GM18508 (cell line): Measurements from ENCODE around the gene CCNY.

Experiments
- ATAC-seq: cut with Tn5 transposase; IDR thresholded peaks from one replicate; pipeline ENCODE4 v1.9.1; 2021; ENCODE audit warnings: moderate number of reproducible peaks; ENCODE audit not compliant: insufficient read depth, unreplicated experiment

CCNY gene

DNA sequence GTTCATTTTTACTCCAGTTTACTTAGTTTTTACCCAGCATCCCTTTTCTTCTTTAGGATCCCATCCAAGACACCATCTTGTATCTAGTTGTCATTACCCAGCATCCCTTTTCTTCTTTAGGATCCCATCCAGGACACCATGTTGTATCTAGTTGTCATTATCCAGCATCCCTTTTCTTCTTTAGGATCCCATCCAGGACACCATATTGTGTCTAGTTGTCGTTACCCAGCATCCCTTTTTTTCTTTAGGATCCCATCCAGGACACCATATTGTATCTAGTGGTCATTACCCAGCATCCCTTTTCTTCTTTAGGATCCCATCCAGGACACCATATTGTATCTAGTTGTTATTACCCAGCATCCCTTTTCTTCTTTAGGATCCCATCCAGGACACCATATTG lies 205.4 kb downstream of the CCNY start:
- ATAC-seq, result no peak

DNA sequence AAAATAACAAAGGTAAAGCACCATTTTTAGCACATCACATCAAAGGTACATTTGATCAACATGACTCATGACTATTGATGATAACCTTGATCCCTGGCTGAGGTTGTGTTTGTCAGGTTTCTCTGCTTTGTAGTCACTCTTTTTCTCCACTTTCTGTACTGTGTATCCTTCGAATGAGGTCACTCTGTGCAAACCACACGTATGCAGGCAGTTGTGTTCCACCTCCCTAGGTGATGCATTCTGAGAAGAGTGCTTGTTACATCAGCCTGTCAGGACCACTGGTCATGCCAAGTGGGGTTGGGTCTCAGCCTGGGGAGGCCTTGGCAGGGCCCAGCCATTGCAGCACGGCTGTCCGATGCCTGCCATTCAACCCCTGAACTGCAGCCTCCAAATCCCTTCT lies 206.0 kb downstream of the CCNY start:
- ATAC-seq, result no peak

DNA sequence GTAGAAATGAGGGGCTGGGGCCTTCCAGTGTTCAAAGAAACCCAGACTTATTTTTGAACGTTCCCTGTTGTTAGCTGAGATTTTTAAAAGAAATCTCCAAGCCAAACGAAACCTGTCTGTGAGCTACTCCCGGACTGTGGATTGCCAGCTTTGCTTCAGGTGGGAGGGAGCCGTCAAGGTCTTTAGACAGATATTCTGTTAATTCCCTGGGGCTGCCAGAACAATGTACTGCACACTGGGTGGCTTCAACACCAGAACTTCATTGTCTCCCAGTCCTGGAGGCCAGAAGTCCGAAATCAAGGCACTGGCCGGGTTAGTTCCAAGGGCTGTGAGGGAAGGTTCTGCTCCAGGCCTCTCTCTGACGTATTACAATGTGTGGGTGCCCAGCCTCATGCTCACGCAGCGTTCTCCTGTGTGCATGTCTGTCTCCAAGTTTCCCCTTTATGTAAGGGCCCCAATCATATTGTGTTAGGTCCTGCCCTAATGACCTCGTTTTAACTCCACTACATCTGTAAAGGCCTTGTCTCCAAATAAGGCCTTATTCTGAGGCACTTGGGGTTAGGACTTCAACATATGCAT lies 208.9 kb downstream of the CCNY start:
- no peak for ATAC-seq

DNA sequence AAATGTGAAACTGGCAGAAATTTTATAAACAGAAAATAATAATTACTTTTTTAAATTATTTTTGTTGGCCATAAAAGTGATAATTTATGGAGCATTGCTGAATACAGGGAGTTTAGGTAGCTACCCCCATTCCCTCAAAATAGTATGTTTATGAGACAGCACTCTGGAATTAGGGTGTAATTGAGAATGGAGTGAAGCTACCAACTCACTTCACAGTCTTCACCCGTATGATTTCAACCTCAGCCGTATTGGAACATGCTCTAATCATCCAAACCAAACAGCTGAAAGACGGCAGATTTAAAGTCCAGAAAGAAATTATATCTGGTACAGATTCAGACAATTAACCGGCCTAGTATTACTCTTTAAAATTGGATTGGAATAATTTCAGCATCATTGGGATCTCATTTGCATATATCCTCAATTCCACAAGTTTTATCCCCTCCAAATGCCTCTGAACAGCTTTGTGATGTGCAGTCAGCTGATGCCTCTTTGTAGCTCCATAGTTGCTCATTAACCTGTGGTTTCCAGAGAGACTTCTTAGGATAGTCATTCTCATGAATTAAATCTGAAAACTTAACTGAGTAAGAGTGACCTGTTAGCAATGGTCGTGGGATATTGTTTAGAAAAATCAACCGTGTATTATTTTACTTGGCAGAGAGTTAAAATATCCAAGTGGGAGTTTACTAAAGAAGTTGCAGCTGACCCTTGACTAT lies 209.7 kb downstream of the CCNY start:
- peak; percentile 76 for ATAC-seq

DNA sequence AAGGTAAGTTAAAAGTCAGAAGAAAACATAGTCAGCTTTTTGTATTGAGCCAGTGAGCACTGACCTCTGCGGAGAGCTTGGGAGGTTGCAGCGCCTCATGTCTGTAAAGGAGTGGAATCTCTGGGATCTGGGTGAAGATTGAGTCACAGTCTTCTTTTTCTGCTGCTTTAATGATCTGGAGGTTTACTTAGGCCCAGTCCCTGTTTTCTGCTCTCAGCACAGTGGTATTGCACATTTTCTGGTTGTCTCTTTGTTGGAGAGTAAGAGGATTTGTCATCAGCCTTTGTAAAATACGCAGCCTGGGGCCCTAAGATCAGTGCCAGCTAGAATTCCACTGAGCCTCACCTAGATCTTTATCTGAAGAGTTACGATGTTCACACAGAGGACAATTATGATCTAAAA lies 210.5 kb downstream of the CCNY start:
- no peak for ATAC-seq

DNA sequence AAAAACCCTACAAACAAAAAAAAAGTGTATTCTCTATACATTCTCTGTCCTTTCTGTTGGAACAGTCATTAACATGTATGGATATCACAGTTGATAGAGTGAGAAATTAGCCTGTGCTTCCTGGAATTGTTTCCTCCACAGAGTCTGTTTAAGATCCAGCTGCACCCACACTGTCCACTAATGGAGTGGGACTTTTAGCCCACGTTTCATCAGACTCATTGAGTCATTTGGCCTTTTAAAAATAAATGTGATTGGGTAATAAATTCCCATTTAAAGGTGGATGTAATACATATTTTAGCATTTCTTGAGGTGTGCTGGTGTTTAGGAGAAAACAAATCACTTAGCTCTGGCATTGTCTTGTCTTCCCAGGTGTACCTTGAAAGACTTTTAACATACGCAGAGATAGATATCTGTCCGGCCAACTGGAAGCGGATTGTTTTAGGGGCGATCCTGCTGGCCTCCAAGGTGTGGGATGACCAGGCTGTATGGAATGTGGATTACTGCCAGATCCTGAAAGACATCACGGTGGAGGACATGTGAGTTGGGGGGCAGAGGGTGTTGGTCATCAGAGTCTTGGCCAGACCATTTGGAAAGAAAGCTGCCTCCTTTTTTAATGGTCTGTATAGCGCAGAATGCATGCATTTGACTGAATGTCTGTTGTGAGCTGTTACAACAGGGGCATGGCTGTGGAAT lies 216.5 kb downstream of the CCNY start:
- ATAC-seq, result no peak

DNA sequence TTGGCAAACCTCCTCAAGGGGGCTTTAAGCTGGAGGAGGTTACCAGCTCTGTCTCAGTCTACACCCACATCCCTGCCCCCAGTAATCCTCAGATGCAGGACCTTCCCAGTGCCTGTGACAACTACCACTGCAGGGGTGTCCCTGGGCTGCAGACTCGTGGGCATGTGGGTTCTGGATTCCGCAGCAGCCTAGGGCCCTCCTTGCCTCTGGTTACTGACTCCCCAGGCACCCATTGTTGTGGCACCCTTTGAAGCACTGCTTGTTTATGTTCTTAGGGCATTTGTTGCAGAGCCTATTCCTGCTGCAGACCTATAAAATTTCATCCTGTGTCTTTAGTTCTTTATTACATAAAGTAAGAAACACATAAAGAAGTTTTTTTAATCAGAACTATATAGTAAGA lies 217.7 kb downstream of the CCNY start:
- no peak for ATAC-seq

DNA sequence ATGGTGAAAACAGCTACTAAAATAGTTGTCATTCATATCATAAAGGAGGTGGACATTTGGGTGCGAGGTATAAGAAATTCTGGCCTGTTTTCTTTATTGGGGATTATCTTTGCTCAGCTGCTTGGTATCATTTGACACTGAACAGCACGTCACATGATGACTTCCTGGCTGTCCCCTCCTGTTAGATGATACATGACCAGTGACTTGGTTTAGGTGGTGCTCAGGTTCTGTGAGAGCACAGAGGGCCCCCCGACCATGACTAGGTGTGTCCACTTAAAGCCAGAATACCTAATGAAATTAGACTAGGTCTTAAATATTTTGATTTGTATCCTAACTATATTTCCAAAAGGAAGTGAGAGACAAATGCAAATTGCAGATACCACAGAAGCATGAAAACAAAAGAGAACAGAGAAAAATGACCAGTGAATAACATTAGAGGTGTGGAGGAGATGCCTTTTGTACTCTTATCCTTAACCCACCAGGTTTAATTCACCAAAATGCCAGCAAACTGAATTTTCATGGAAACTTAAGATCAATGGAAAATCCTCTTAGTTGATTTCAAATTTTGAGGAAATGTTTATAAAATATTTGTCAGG lies 218.2 kb downstream of the CCNY start:
- peak; percentile 60 for ATAC-seq

DNA sequence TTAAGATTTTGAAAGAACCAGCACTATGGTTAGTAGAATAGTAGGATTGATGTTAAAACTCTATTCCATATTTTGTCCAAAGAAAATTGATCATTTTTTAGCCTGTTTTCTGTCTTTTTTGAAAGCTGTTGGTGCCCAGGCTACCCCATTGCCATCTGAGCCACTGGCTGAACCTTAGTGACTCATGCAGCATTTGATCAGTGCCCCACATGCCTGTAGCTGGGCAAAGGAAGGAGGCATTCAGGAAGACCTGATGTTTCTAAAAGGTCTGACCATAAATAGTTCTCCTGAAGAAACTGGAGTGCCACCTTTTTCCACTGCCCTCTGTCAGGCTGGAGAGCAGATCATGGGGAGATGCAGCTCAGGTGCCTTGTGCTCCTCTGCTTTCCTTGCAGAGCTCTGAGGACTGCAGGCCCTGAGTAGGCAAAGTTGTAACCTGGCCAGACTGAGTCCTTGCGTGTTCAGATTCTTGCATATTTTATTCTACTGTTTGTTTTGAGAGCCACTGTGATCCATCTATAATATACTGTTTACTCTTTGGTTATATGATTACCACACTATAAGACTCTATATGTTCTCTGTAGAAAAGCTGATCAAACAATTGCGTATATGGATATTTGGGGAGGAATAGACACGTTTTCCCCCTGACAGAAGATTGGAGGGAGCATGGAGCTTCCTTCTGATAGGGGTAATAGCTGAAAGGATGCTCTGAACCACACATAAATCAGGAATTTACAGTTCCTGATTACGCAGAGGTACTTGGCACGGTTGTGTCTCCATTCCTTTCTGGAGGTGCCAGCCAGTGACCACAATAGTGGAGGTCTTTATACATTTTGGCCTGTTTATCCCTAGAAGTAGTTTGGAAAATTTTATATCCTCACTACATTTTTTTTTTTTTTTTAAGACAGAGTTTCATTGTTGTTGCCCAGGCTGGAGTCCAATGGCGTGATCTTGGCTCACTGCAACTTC lies 219.9 kb downstream of the CCNY start:
- no peak for ATAC-seq

DNA sequence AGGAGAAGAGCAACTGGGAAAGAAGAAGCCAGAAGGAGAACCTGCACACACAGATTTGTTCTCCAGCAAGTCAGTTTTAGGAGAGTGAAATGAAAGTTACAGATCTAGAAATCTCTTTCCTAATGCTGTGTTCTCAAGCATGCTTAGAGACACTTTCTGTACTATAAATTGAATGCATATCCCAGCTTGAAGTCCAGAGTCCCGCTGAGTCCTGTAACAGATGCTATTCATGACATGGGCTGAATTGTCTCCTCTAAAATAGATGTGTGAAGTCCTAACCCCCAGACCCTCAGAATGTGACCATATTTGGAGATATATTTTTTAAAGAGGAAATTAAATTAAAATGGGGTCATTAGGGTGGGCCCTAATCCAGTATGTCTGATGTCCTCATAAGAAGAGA lies 222.0 kb downstream of the CCNY start:
- ATAC-seq, result no peak

DNA sequence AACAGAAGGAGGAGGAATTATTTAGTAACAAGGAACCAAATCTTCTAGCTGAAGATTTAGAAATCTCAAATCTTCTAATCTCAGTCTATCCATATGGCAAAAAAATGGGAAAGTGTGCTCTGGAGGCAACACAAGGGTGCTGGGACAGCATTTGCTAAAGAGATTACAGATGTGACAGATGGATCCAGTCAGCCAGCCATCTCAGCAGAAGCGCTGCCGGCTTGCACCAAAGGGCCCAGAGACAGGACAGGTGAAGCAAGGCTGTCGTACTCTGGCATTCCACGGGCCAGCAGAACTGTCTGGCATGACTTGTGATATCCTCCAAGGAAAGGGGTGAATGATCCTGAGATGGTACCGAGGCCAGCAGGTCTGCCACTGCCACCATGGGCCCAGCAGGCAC lies 223.1 kb downstream of the CCNY start:
- ATAC-seq, result no peak

DNA sequence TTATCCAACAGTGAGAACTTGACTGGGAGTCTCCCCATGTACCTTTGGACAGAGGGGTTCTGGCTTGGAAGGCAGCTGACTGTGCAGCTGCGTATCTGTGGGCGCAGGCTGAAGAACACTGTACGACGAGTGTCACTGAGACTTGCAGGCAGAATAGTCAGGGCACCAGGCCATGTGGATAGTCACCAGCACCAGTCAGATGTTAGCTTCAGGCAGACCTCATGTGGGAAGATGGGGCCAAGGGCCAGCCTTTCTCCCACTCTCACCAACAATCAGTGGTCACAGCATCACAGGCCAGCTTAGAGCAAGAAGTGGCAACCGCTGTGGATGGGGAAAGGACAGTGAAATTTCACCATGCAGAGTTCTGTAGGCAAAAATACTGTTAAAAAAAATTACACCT lies 225.4 kb downstream of the CCNY start:
- ATAC-seq, result no peak

DNA sequence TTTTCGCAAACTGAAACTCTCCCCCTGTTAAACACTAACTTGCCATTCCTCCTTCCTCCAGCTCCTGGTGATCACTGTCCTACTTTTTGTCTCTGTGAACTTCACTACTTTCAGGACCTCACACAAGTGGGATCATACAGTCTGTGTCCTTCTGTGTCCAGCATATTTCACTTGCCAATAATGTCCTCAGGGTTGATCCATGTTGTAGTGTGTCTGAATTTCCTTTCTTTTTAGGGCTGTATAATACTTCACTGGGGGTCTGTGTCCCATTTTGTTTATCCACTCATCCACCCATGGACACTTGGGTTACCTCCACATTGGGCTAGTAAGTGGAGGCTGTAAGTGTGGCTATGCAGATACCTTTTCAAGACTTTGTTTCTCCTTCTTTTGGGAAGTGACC lies 226.1 kb downstream of the CCNY start:
- no peak for ATAC-seq

DNA sequence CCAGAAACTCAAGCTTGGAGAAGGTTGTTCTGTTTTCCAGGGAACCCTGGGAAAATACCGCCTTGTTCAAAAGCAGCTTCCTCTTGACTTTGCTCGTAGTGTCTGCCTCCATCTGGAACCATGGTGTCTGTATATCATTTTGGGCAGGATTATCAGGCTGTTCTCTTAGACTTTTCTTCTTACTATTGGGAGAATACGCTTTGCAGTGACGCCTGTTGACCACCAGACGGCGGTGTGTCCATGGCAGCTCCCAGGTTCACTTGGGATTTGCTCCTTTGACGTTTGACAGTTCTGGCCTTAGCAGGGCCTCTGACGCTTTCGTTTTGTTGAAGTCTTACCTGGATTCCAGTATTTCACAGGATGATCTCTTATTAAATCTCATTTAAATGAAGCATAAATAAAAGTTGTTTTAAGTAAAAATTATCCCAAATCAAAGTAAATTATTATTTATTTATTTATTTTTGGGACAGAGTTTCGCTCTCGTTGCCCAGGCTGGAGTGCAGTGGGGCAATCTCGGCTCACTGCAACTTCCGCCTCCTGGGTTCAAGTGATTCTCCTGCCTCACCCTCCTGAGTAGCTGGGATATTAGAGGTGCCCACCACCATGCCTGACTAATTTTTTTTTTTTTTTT lies 227.1 kb downstream of the CCNY start:
- ATAC-seq, result no peak

DNA sequence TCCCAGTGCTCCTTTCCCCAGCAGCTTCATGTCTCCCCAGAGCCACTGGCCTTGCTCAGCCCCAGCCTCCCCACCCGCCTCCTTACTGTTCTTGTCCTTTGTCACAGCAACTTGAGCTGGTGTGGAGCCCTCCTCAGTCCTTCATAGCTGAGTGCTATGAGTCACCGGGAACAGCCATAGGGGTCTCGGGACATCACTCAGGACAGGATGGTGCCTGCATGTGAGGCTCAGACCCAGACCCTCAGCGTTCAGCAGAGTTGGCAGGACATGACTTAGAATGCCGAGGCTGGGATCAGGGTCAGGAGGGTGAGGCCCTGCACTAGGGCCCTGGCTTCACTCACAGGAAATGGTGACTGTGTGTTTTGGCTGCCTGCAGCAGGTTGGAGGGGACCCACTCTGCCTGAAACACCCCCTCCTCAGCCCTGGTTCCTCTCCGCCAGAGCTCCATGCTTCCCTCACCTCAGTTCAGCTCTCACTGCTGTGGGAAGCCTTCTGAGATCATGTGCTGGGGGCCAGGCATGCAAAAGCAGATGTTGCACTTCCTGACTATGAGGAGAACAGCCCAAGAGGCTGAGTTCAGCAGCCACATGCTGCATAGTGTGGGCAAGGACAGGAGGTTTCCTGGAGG lies 228.1 kb downstream of the CCNY start:
- ATAC-seq, result no peak

DNA sequence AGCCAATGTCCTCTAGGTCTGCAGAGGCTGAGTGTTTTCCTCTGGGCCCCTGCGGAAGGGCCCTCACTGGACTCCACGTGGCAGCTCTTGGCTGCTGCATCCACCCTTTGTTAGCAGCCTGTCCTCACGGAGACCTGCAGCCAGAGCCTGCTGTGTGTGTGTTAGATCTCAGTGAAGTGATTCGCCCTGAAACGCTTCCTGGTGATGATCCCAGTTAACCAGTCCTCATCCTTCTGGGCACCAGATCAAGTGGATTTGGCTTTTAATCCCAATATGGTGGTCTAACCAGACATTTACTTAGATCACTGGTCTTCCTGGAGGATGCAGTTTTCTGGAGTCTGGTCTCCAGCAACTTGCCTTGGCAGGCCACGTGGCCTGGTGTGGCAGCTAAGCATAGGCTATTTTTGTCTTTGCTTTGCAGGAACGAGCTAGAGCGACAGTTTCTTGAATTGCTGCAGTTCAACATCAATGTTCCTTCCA lies 229.3 kb downstream of the CCNY start:
- no peak for ATAC-seq

DNA sequence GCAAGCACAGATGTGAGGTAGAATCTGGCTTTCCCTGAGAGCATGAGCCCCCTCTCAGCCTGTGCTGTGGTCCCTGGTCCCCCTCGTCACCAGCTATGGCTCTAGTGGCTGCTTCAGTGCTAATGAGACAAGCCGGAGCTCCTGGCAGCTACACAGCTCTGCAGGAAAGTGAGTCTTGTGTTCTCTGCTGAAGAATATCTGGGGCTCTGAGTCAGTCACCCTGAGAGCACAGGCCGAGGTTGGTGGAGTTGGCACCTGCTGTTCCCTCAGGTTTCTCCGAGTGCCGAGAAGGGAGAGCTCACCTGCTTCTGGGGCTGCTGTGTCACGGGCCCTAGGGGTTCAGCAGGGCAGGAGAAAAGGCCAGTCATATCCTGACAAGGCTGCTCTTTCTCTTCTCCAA lies 231.6 kb downstream of the CCNY start:
- ATAC-seq, result no peak

DNA sequence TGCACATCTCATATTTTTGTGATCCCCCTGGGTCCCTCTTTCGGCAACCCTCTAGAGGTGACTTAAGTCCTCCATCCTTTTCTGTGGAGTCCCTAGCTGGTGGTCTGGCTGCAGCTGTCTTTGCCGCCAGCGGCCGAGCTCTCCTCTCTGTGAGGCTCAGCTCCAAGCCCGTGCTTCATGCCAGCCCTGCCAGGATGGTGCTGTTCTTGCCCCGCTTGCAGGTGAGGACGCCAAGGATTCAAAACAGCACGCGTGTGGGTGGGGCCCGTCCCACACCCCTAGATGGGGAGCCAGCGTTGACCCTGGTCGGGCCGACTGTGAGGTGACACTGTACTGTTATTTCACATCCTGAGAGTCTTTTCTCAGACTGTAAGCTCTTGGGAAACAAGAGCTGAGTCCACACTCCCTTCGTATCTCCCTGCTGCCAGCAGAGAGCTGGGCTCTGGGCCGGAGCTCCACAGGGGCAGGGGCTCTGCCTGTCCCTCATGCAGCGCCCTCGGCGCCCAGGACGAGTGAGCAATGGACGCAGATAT lies 232.2 kb downstream of the CCNY start:
- ATAC-seq, result no peak

DNA sequence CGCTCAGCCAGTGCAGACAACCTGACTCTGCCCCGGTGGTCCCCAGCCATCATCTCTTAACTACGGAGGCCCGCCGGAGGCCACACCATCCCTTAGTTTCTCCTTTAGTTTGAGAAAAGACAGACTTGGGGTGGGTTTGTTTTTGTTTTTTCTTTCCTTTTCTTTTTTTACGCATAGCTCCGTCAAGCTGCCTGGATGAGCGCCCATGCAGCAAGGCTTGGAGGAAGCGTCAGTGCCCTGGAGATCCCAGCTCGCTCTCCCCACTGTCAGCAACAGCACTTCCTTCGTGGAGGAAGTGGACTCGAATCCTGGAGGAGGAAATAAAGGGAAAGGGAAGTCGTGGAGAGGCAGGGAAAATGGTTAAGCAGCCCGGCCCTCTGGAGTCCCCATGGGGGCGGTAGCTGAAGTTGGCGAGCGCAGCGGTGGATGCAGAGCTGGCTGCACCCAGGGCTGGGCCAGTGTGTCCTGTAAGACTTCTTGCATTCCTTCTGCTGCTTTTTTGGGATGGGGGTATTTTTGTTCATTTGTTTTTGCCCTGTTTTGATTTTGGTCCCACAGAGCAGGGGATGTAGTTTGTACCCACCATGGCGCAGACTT lies 232.9 kb downstream of the CCNY start:
- no peak for ATAC-seq
